Fibroblast of villous mesenchyme (primary cell): ENCODE results near the gene TMPRSS6. TPM values are rescaled to one million over a fixed set of nuclear protein-coding genes. Genes with fewer than 3 reads are reported as not detected.

Experiments used
- DNase-seq: peaks from one replicate; pipeline ENCODE4 v3.0.0-alpha.2; 2010; ENCODE audit warnings: low read depth
- H3K4me3 ChIP-seq: 2 replicates; pipeline ENCODE4 v1.5.1; 2011; ENCODE audit warnings: low read depth, mild to moderate bottlenecking, low read length
- total RNA-seq: library from RNA; depleted of rRNA; stranded (reverse); fragments of >200 nt; gene quantifications from 2 replicates; pipeline ENCODE4 v1.2.3, GENCODE V29; 2012
- TF ChIP-seq, protein P1 (sequence below): IDR thresholded peaks from 2 replicates; pipeline ENCODE4 v1.5.1; 2012; ENCODE audit warnings: low read depth, mild to moderate bottlenecking, low read length; ENCODE audit not compliant: insufficient read depth

Gene TMPRSS6
- total RNA-seq, 1 donor = not detected

GRCh38 chr22:37059876-37060449, 49.5 kb downstream of the TMPRSS6 start:
- TF ChIP-seq, protein P1, sequence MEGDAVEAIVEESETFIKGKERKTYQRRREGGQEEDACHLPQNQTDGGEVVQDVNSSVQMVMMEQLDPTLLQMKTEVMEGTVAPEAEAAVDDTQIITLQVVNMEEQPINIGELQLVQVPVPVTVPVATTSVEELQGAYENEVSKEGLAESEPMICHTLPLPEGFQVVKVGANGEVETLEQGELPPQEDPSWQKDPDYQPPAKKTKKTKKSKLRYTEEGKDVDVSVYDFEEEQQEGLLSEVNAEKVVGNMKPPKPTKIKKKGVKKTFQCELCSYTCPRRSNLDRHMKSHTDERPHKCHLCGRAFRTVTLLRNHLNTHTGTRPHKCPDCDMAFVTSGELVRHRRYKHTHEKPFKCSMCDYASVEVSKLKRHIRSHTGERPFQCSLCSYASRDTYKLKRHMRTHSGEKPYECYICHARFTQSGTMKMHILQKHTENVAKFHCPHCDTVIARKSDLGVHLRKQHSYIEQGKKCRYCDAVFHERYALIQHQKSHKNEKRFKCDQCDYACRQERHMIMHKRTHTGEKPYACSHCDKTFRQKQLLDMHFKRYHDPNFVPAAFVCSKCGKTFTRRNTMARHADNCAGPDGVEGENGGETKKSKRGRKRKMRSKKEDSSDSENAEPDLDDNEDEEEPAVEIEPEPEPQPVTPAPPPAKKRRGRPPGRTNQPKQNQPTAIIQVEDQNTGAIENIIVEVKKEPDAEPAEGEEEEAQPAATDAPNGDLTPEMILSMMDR = no peak
- H3K4me3 ChIP-seq = no peak overlapping the region
- DNase-seq = no peak

DNA sequence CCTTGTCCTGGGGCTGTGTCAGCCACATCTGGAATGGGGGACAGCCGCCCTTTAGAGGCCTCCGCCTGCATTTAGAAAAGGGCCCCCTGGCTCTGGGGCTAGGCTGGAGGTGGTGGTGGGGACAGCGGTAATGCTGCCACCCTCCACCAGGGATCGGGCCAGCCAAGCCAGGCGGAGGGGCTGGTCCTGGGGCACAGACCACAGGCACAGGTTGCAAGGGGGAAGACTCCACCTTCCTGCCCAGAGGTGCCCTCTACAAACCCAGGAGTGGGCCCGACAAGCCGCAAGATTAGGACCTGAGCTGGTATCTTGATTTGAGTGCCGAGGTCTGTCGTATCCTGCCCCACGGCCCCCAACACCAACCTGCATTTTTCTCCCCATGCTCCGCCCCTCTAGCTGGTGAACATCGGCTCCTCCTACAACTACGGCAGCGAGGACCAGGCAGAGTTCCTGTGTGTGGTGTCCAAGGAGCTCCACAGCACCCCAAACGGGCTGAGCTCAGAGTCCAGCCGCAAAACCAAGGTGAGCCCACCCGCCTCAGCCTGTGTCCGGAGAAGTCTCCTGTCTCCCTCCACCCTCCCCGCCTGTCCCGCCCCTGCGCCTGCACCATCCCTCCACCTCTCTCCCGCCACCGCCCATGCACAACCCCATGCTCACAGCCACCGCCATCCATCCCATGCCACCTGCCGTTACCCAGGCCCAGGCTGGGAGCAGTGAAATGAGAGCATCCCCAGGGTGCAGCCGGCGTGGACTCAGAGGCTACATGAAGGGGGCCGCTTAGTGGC, 50.4 kb downstream of the TMPRSS6 start:
- TF ChIP-seq, protein P1 = no peak
- no peak overlapping the region for H3K4me3 ChIP-seq
- no peak for DNase-seq

GRCh38 chr22:37057796-37058510, 51.6 kb downstream of the TMPRSS6 start:
- TF ChIP-seq, protein P1 = no peak
- DNase-seq = no peak
- no peak overlapping the region for H3K4me3 ChIP-seq

DNA sequence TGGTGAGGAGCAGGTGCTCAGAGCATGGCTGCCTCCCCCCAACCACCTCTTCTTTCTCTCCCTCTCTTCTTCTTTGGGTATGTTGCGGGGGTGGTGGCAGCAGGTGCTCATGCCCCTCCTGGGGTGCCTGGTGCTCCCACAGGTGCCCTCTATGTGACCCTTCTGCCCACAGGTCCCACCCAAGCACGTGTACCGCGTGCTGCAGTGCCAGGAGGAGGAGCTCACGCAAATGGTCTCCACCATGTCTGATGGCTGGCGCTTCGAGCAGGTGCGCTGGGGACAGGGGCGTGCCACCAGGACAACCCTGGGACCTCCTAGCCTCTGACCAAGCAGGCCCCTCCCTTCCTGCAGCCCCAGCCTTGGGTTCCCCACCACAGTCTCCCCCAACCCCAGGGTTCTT, 52.3 kb downstream of the TMPRSS6 start:
- TF ChIP-seq, protein P1 = no peak
- no peak overlapping the region for H3K4me3 ChIP-seq
- DNase-seq = no peak

DNA sequence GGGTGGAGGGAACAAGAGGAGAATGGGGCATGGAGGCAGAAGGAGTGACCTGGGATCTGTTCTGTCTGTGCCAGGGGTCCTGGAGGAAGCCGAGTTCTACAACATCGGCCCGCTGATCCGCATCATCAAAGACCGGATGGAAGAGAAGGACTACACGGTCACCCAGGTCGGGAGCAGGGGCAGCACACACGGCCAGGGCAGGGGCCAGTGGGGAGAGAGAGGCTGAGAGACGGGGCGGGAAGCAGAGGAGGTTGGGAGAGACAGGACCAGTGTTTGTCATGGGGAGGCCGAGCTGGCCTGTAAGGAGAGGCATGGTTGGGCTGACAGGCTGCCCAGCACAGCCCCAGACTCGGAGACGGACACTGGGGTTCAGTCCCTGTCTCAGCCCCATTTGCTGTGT, 53.3 kb downstream of the TMPRSS6 start:
- TF ChIP-seq, protein P1 = no peak
- H3K4me3 ChIP-seq = no peak overlapping the region
- DNase-seq = no peak

- TF ChIP-seq, protein P1 = no peak
- DNase-seq = no peak
- H3K4me3 ChIP-seq = no peak overlapping the region
Observed at GRCh38 chr22:37054600-37055365, 54.7 kb downstream of the TMPRSS6 start.
